Activated CD4-positive, alpha-beta T cell treated with anti-CD3 and anti-CD28 coated beads for 4 hours (primary cell): ENCODE results near the gene C1QA.

Source experiments
- DNase-seq, 2 donors: peaks; one replicate each; pipeline ENCODE4 v3.0.0-alpha.2; 2020

C1QA gene, protein sequence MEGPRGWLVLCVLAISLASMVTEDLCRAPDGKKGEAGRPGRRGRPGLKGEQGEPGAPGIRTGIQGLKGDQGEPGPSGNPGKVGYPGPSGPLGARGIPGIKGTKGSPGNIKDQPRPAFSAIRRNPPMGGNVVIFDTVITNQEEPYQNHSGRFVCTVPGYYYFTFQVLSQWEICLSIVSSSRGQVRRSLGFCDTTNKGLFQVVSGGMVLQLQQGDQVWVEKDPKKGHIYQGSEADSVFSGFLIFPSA

DNA sequence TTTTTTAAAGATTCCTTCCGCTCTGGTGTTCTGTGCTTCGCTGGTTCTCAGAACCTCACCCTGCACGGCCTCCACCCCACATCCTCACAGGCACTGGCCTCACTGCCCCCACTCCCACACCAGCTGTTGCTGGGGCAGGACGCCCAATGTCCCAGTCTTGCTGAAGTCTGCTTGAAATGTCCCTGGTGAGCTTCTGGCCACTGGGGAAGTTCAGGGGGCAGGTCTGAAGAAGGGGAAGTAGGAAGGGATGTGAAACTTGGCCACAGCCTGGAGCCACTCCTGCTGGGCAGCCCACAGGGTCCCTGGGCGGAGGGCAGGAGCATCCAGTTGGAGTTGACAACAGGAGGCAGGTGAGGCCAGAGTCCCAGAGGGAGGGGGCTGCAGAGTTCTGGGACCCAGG, at the start of gene C1QA:
C1QA (plus strand) TSS at position 276 of the 400 bp plus-strand sequence. CDS start 989 bp downstream, outside the sequence.
- DNase-seq = no peak

DNA sequence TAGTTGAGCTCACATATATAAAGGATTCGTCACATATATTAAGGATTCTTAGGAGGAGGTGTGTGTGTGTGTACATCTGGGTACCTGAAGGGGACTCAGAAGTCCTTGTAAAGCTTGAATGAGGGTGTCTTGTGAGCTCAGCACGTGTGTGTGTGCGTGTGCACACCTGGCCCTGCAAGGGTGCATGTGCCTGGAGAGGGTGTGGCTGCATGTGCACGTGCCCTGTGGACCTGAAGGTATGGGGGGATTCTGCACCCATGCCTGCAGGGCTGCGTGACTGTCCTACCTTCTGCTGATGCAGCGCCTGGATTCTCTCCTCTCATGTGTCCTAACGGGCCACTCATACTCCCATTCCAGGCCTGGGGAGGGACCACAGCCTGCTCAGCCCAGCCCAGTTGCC, 49.2 kb upstream of the C1QA start:
- no peak for DNase-seq

DNA sequence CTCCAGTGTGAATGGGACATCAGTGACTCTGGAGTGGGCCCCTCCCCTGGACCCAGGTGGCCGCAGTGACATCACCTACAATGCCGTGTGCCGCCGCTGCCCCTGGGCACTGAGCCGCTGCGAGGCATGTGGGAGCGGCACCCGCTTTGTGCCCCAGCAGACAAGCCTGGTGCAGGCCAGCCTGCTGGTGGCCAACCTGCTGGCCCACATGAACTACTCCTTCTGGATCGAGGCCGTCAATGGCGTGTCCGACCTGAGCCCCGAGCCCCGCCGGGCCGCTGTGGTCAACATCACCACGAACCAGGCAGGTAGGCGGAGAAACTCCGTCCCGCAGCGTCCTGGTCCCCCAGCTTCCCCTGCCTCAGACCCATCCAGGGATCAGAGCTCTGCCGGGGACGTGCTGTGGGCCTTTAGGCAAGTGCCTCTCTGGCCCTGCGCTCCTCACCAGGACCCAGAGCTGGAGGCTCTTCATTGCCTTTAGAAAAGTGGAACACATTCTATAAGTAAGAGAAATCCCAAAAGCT, 47.5 kb upstream of the C1QA start:
- no peak for DNase-seq

DNA sequence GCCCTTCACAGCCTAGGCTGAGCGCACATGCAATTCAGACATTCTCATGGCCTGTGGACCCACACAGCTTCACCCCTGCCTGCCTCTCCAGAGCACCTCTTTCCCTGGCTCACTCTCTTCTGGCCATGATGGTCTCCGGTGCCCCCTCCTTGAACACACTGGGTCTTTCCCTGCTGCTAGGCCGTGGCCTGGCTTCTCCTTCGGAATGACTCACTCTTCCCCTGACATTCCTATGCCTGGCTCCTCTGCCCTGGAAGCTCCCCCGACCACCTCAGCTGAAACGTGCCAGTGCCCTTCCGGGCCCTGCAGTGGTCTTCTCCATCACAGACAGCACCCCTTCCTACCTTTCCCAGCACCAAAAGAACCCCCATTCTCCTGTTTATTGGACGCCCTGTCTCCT, 44.9 kb upstream of the C1QA start:
- DNase-seq = no peak

DNA sequence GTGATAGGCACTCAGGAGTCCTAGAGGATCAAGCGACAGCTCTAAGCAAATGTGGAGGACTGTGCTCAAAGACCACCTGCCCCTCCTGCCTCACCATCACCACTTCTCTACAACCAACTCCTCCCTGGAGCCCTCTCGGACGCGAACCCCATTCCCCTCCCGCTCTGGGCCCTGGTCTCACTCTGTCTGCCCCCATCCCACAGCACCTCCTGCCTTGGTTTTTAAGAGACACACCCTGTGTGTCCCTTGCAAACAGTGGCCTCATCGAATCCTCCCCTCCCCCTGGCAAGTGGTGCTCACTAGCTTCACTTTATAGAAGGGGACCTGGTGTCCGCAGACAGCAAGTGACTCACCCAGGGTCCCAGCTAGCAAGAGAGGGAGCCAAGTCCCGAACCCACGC, 44.4 kb upstream of the C1QA start:
- DNase-seq = no peak

DNA sequence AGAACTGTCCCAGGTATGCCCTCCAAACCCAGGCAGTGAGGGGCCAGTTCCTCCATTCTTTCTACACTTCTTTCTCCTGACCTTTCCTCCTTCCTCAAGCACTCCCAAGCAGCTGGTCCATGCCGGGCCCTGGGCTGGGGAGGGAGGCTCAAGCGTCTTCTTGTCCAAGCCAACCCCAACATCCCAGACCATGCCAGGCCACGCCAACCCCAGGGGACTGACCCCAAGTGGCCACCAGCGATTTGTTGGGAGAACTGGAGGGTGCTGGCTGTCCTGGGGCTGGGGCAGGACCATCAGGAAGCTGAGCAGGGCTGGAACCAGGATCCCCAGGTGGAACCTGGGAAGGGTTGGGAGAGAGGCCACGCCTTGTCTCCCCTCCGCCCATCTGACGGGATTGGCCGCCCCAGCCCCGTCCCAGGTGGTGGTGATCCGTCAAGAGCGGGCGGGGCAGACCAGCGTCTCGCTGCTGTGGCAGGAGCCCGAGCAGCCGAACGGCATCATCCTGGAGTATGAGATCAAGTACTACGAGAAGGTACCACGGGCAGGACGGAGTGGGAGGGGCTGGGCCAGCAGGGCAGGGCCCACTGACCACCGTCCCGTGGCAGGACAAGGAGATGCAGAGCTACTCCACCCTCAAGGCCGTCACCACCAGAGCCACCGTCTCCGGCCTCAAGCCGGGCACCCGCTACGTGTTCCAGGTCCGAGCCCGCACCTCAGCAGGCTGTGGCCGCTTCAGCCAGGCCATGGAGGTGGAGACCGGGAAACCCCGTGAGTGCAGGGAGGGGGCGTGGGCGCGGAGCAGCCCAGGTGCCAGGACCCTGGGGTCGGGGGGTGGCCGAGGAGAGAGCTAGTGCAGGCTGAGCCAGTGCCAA, 43.3 kb upstream of the C1QA start:
- DNase-seq = no peak

DNA sequence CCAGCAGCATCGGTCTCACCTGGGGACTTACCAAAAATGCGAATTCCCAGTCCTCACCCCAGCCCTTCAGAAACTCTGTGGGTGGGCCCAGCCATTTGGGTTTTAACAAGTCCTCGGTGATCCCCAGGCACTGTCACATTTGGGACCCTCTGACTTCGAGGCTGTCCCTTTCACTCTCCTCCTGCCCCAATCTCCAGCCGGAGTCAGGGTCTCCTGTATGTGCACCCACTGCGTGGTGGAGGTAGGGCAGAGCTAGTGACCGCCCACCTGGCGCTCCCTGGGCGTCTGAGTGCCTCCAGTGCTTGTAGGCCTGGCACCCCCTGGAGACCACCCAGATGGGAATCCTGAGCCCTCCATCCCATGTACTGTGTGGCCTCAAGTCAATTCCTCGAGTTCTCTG, 42.0 kb upstream of the C1QA start:
- DNase-seq = no peak

DNA sequence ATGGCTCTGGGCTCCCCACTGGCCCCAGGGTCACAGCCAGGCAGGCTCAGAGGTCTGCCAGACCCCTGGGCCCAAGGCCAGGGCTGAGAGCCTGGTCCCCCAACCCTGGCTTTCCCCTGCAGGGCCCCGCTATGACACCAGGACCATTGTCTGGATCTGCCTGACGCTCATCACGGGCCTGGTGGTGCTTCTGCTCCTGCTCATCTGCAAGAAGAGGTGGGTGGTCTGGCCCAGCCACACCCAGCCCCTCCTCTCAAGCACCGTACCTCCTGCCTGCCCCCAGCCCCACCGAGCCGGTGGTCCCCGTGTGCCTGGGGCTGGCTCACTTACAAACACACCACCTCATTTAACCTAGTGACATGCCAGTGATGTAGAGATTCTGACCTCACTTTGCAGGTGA, 41.3 kb upstream of the C1QA start:
- DNase-seq = no peak

DNA sequence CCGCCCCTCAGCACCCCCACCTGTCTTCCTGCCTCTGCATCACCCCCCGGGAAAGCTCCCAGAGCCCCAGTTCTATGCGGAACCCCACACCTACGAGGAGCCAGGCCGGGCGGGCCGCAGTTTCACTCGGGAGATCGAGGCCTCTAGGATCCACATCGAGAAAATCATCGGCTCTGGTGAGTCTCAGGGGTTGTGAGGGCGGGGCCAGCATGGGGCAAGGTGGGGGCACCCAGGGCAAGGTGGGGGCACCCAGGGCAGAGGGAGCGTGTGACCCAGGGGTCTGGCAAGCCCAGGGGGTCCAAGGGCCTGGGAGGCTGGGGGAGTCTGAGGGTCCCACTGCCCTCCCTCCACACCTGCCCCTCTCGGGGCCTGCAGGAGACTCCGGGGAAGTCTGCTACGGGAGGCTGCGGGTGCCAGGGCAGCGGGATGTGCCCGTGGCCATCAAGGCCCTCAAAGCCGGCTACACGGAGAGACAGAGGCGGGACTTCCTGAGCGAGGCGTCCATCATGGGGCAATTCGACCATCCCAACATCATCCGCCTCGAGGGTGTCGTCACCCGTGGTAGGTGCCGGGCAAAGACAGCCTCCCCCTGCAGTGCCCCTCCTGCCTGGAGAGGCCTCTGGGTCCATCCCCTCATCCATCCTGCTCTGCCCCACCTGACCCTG, 39.0 kb upstream of the C1QA start:
- no peak for DNase-seq

DNA sequence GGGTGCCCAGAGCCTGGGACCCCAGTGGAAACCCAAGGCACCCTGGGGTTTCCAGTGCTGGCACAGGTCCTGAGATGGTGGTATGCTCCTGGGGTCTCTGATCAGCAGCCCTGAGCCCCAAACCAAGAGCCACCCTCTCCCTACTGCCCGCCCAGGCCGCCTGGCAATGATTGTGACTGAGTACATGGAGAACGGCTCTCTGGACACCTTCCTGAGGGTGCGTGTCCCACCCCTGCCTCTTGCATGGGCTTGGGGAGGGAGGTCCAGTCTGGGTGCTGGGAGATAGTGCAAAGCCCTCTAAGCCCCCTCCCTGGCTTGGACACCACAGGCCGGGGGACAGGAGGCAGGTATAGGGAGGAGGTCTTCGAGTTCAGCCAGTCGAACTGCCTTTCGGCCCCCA, 38.4 kb upstream of the C1QA start:
- DNase-seq = no peak

DNA sequence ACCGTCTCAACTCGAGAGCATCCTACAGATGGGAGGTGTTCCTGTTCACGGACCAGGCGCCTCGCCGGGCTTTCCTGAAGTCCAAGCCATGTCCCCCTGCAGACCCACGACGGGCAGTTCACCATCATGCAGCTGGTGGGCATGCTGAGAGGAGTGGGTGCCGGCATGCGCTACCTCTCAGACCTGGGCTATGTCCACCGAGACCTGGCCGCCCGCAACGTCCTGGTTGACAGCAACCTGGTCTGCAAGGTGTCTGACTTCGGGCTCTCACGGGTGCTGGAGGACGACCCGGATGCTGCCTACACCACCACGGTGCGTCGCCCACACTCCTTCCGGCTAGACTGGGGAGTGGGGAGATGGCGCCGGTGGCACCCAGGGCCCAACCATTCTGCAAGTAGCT, 37.7 kb upstream of the C1QA start:
- DNase-seq = no peak

DNA sequence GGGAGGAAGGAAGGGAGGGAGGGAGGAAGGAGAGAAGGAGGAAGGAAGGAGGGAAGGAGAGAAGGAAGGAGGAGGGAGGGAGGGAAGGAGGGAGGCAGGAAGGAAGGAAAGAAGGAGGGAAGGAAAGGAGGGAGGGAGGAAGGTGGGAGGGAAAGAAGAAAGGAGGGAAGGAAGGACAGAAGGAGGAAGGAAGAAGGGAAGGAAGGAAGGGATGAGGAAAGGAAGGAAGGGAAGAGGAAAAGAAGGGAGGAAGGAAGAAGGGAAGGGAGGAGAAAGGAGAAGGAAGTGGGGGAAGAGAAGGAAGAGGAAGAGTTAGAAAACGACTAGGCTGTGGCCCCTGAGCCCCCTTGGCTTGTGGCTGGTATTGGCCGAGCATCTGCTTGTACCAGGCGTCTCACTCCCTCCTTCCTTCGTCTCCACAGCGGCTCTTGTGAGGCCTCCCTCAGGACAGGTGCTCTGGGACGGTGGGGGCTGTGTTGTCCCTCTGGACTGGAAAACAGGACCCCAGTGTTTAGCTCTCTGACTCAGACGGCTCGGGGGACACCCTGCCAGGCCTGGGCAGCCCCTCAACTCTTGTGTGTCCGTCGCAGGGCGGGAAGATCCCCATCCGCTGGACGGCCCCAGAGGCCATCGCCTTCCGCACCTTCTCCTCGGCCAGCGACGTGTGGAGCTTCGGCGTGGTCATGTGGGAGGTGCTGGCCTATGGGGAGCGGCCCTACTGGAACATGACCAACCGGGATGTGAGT, 36.2 kb upstream of the C1QA start:
- DNase-seq = no peak

DNA sequence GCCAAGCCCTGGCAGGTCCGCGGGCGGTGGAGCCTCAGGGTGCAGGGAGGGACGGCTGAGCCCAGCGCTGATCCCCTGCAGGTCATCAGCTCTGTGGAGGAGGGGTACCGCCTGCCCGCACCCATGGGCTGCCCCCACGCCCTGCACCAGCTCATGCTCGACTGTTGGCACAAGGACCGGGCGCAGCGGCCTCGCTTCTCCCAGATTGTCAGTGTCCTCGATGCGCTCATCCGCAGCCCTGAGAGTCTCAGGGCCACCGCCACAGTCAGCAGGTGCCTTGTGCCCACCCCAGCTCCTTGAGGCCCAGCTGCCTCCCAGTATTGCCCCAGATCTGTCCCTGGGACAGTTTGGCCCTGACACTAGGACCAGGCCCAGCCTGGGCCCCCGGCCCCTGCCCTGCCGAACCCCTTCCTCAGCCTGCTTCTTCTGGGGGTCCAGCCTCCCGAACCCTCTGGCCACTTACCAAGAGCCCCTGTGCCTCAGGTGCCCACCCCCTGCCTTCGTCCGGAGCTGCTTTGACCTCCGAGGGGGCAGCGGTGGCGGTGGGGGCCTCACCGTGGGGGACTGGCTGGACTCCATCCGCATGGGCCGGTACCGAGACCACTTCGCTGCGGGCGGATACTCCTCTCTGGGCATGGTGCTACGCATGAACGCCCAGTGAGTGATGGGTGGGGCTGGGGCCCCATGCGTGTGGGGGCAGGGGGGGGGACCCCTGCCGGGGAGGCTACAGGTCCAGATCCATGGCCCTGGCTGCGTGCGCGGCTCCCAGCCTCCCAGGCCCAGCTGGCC, 35.4 kb upstream of the C1QA start:
- no peak for DNase-seq

DNA sequence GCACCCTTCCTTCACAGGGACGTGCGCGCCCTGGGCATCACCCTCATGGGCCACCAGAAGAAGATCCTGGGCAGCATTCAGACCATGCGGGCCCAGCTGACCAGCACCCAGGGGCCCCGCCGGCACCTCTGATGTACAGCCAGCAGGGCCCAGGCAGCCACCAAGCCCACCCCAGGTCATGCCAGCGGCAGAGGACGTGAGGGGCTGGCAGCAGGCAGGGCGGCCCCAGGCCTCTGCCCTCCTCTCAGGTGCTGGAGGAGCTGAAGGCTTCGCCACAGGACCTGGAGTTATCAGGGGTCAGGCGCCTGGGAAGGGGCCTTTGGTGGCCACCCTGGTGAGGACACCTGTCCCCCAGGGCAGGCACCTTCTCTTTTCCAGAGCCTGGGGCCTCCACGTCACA, 34.8 kb upstream of the C1QA start:
- DNase-seq = no peak

DNA sequence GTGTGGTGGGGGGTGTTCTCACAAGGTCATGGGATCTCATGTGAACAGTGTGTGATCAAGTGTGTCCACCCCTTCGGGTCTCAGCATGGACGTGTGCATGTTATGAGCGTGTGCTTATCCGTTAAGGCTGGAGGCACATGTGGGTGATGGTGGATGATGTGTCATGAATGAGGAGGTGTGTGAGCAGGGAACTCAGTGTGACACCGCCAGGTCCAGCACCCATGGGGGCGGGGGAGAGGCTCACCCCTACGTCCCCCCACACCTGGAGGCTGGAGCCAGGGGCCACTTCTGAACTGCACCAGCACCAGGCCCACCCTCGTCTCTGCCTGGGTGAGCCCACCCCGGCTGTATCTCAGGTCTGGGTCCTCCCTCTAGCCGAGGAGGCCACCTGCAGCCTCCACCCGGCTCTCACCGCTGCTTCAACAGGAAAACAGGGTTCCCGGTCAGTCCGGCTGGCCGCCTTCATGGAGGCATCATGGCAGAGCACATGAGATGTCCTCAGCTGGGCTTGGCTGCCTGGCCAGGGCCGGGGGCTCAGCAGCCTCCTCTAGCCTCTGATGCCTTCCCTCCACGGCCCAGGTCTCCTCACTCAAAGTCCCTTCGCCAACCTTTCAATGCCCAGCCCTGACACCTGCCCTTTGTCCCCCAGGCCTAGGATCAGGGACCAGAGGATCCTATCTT, 34.2 kb upstream of the C1QA start:
- DNase-seq = no peak

DNA sequence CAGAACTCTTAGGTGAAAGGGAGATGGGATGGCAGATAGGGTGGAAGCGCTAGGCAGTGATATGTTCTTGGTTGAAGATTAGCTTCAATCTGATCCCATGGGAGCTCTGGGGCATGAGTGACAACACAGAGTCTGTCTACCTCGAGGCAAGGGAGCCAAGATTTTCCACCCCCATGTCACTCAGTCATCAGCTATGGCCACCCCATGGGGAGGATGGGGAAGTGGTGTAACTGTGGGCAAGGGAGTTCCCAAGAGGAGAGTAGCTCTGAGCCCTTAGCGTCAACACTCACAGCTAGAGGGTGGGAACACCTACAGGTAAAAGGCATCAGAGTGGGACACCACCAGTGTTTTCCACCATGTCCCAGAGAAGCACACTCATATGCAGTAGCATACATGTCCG, 30.3 kb upstream of the C1QA start:
- no peak for DNase-seq

DNA sequence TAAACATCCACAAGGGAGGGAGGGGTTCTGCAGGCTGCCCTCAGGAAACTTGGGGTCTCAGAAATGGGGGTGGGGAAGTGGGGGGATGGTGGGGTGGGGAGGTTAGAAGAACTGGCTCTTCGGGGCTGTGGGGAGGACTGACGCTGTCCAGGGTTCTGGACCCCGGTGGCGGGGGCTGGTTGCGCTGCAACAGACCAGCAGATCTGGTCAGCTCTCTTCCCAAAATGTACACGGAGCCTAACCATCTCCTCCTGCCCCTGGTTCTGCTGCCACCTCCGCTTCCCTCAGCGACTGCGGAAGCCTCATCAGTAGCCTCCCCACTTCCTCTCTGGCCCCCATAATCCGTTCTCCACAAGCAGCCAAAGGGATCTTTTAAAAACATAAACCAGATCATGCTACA, 29.3 kb upstream of the C1QA start:
- DNase-seq = no peak

DNA sequence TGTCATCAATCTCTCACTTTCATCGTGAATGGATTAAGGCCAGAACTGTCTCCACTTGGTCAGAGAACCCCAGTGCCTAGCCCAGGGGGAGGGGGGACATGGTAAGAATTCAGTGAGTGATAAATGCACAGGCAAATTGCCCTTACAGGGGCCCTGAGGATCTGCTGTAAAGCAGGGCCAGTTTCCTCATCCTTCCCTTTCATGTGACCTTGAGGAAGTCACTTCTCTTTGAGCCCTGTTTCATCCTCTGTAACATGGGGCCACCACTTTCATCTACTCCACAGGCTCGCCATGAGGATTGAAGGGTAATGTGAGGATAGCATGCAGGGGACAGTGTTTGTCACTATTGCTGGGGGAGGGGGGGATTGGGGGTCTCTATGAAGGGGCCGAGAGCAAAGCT, 28.1 kb upstream of the C1QA start:
- no peak for DNase-seq

DNA sequence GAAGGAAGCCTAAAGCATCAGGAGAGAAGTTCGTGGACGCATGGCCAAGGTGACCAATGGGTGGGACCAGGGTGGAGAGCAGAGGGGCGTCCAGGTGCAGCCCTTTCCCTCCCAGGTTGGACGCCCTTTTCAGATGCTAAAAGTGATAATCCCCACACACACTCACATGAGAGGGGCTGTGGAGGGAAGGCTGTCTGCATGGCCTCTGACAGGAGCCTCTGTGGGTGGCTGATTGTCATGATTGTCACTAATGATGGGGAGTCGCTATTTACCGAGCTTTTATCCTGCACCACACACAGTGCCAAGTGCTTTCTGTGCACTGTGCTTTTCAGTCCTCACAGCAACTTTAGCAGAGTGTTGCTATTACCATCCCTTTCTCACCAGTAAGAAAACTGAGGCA, 27.1 kb upstream of the C1QA start:
- DNase-seq = no peak

DNA sequence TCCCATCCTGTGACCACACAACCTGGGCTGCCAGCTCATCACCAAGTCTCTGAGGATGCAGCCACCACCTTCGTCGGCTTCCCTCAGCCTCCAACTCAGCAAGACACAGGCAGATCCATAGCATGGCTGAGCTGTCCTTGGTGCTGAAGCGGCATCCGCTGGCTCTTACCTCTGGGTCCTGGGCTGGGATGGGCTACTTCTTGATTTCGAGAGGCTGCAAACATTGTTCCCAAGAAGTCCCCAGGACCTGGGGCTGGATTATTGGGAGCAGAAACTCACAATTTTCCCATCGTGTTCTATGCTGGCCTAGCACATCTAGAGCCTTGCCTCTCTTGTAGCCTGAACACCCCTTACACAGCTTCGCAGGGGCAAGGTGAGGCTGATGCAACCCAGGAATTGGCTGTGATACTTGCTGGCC, 24.9 kb upstream of the C1QA start:
- no peak for DNase-seq
